GM15510 (cell line): ENCODE results near the gene DPPA2.

Experiments
- POLR2A ChIP-seq: IDR thresholded peaks from 3 replicates; pipeline ENCODE4 v1.6.1; 2011; ENCODE audit warnings: borderline replicate concordance; ENCODE audit not compliant: insufficient read length; ENCODE audit errors: extremely low read depth

Gene DPPA2

DNA sequence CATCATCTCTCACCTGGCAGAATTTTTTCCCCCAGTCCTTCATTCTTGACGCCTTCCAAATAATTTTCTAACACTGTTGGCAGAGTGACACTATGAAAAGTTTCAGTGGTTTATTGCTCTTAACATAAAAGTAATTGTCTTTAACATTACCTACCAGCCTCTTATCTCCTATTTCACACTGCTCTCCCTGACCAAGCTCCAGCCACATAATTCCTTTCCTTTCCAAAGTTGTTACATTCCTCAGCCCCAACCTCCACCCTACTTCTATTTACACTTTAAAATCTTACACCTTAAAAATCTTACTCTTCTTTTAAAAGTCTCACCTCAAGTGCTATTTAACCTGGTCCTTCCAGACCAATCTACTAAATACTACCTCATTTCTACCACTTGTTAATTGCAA, 18.3 kb upstream of the DPPA2 start:
- TF ChIP-seq POLR2A: no peak

DNA sequence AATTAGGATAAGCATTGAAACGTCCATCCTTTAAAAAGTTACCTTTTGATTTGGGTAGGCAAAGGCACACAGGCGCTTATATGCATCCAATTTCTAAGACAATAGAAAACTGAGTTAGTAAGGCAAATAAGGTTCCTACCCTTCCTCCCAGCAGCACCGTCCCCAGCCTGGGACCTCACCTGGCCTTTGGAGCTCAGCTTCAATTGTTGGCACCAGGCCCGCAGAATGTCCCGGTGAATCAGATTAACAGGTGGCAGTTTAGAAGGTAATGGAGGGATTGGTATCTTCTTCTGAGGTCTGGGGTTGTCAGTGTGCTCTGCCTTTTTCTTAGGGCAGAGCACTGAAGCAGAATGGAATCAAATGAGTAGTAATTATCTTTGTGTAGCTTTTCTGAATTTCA, 15.4 kb upstream of the DPPA2 start:
- TF ChIP-seq POLR2A: no peak

DNA sequence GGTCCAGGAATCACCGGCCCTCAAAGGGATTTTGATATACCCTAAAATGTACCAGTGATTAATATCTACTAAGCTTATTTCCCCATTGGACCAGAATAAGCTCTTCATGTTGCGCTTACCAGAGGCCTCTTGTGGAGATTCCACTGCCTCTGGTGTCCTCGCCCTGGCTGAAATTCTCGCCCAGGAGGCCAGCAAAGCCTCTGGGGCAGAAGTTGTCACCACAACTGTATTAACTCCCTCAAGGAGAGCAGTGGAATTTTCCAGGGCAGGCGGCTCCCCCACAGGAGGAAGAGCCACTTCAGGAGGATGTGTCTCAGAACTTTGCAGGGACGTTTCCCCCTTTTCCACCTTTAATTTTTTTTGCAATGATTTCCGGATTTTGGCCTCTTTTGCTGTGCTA, 14.1 kb upstream of the DPPA2 start:
- no peak for TF ChIP-seq POLR2A

DNA sequence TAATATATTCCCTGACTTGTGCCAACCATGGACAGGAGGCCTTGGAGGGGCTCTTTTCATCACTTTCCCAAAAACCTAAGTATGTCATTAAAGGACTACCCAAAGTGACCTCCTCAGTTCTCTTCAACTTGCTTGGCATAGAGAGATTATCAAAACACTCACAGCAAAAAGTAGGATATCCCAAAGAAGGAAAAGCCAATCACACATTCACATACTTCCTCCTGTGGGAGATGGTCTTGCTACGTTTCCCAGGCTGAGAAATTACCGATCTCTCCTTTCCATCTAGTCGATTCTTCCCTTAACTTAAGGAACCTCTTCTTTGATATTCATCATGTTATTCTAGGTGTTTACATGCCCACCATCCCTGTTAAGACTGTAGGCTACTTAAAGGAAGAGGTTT, 11.9 kb upstream of the DPPA2 start:
- TF ChIP-seq POLR2A: no peak

DNA sequence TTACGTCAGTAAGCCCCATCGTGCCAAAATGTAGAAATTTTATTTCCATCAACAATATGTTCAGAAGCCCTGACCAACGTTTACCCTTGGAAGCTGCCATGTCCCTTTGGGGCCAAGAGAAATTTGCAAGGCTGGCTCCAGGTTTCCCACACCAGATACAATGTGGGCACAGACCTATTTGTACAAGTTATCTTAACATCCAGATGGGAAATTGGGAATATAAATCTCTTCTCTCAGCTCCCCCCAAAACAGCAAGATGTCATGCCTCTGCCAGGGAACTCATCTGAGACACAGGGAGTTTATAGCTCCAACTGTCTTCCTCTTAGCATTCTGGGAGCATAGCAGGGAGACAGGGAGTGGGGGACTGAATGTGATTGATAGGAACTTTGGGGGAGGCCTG, 9.3 kb upstream of the DPPA2 start:
- TF ChIP-seq POLR2A: no peak

DNA sequence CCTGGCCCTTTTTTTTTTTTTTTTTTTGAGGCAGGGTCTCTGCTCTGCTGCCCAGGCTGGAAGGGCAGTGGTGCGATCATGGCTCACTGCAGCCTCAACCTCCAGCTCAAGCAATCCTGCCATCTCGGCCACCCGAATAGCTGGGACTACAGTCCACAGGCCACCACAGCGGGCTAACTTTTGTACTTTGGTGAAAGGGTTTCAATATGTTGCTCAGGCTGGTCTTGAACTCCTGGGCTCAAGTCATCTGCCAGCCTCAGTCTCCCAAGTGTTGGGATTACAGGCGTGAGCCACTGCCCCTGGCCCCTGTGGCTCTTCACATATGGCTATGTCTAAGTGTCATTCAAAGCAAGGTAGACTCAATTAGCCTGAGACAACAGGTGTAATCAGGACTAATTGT, 8.8 kb upstream of the DPPA2 start:
- no peak for TF ChIP-seq POLR2A

DNA sequence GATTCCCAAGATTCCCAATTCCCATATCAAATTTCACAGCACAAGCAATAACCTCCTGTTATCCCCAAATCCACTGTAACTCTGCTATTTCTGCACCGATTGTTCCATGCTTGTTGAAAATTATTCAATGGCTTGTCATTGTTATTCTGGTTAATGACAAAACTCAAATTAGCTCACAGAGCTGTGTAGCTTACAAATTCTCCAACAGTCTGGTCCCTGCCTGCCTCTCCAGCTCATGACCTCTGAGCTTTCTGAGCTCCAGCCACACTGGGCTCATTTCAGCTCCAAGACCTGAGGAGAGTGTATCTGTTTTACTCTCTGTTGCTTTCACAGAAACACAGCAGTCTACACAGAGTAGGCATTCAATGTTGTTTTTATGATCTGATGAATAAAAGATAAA, 3.3 kb downstream of the DPPA2 start:
- no peak for TF ChIP-seq POLR2A

DNA sequence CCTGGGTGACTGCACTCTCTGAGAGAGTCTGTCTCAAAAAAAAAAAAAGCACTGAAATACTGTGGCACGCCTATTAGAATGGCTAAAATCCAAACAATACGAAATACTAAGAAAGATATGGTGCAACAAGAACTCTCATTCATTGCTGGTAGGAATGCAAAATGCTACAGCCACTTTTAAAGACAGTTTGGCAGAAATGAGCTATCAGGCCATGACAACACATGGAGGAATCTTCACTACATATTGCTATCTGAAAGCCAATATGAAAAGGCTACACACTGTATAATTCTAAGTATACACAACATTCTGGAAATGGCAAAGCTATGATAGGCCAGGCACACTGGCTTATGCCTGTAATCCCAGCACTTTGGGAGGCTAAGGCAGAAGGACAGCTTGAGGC, 18.8 kb downstream of the DPPA2 start:
- TF ChIP-seq POLR2A: no peak

DNA sequence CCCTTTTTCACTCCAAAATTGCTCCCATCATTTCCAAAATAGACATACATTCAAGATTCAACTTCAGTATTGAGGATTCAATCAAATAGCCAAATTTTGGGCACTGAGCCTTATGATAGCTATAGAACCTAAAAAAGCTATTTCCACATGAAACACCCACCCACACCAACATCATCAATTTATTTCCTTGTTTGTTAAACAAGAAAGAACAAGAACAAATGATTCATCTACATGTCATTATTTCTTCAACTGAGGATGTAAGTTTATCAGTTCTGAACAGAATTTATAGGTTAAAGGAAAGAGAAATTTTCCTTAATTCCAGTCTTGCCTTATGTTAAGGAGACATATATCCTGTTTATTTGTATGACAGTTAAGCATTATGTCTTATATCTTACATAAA, 32.2 kb downstream of the DPPA2 start:
- no peak for TF ChIP-seq POLR2A

DNA sequence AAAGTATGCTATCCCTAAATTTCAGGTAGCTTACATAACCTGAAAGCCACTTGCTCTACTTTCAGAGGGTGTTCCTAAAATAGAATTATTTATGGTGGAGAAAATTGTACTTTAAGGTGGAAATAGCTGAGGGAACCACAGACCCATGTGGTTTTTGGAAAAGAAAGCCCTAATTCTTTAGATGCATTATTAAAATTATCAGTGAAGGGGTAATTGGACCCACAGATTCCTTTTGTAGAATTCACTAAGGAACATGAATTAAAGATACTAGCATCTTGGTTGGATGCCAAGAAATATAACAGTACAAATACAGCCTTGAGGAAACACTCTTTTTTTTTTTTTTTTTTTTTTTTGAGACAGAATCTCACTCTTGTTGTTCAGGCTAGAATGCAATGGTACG, 37.8 kb downstream of the DPPA2 start:
- TF ChIP-seq POLR2A: no peak

DNA sequence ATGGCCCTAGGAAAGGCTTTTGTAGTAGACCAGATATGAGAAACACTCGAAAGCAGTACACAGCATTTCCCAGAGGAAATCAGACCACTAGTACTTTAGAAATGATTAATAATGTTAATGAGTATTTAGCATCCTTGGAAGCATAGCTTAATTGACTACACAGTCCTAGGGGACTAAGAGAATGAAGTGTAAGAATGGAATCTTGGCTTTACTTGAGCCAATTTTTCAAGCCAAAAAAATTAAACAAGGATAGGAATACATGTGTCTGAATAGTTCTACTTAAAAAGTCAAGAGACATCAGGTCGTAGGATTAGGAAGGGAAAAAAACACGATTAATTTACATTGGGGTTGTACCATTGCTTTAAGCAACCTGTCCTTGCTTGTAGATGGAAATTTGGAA, 38.2 kb downstream of the DPPA2 start:
- TF ChIP-seq POLR2A: no peak

DNA sequence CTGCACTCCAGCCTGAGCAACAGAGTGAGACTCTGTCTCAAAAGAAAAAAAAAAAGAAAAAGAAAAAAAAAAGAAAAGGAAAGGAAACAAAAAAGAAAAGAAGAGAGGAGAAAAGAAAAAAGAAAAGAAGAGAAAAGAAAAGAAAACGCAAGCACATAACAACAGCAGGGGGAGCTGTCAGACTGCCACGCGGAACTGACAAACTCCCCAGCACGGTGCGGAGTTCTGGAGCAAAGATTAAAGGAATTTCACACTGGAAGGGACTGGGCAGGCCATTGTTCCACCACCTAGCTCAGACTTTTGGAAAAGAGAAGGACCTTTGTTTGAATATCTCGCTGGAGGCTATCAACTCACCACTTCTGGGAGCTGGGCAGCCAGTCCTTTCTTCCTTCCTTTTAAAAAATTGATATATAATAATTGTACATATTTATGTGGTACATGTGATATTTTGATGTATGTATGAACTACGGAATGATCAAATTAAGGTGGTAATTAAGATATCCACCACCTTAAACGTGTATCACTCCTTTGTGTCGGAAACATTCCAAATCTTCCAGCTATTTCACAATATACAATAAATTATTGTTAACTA, 40.5 kb downstream of the DPPA2 start:
- TF ChIP-seq POLR2A: no peak

DNA sequence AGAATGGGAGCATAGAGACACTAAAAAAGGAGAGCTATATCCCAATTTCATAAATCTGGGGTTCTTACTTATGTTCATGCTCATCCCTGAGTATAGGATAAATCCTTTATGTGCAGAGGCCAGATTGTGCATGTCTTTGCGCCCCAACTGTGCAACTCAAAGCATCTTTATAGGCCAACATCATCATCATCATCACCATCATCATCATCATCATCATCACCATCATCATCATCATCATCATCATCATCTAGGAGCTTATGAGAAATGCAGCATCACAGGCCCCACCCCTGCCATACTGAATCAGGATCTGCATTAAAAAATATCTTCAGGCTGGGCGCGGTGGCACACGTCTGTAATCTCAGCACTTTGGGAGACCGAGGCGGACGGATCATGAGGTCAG, 45.5 kb downstream of the DPPA2 start:
- TF ChIP-seq POLR2A: no peak

DNA sequence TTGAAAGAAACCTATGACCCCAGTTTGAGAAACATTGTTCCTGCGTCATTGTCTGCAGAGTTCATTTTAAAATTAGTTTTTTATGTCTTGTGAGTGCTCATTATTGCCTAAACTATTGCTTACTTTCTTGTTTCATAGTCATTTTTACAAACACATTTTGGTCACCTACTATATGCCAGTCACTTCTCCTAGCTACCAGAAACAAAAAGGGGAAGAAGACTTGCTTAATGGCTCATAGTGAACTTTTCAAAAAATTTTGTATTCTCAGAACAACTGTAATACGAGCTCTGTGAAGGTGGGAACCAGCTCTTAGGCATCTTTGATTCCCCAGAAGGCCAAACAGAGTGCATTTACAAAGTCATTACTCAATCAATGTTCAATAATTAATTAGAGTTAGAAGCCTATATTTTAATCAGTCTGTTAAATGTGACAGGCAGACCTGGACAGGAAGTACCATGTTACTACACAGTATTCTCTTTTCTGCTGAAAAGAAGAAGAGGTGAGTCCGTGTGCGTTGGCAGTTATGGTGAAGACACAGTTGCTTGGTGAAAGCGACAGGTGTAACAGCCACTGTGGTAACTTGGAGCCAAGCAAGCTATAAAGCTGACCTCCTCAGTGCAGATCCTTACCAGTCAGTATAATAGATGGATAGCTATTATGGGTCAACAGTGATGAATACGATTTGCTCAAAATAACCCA, 46.6 kb downstream of the DPPA2 start:
- no peak for TF ChIP-seq POLR2A

DNA sequence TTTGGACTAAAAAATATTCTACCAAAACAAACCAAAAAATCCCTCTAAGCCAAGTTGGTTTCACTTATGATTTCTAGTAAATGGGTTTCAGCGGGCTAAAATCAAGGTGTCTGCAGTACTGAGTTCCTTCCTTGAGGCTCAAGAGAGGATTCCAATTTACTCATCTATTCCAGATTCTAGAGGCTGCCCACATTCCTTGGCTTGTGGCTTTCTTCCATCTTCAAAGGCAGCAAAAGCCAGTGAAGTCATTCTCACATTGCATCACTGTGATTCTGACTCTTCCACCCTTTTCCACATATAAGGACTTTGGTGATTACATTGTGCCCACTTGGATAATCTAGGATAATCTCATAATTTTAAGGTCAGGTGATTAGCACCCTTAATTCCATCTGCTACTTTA, 48.1 kb downstream of the DPPA2 start:
- no peak for TF ChIP-seq POLR2A

DNA sequence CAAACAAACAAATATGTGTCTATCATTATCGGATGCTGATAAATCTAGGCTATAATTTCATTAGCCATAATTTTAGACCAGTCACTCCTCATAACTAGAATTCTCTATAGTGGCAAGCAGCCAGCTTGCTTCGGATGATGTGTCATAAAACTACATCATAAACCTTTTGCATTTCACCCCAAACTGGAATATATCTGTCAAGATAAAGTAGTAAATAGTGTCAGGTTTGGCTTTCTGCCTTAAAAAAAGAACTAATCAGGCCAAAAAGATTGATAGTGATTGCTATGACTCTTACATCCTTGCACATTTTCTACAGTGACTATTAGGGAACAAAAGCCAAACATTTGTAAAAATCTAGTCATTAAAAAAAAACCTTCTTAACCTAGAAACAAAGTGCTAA, 51.0 kb downstream of the DPPA2 start:
- TF ChIP-seq POLR2A: no peak

DNA sequence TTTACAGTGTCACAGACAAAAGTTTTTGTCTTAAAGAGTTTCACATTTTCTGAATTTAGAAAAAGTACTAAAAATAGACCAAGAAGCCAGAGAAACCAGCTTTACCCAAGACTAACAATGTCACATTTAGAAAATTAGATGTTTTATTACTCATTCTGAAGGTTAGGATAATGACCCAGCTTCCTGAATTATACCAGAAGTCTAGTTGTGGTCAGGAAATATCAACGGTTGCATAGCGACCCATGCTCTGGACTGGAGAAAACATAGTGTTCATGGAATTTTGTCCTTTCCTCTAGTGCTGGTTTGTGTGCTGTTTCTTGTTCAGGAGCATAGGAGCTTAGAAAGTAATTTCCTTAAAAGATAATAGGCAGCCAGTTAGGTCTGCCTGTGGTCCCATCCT, 59.0 kb downstream of the DPPA2 start:
- no peak for TF ChIP-seq POLR2A

DNA sequence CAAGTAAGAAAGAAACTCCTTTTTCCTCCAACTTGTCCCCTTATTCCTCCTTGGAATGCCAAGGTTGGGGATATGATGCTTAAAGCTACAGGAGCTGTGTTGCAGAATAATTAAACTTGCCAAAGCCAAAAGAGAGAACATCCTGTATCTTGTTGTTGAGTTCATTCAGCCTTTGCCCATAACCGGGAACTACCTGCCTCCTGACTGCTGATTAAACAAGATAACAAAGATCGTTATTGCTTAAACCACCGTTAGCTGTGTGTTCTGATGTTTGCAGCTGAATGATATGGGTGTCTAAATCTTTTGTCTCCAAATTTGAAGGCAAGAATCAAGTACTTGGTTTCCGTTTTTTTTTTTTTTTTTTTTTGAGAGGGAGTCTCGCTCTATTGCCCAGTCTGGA, 61.5 kb downstream of the DPPA2 start:
- no peak for TF ChIP-seq POLR2A

DNA sequence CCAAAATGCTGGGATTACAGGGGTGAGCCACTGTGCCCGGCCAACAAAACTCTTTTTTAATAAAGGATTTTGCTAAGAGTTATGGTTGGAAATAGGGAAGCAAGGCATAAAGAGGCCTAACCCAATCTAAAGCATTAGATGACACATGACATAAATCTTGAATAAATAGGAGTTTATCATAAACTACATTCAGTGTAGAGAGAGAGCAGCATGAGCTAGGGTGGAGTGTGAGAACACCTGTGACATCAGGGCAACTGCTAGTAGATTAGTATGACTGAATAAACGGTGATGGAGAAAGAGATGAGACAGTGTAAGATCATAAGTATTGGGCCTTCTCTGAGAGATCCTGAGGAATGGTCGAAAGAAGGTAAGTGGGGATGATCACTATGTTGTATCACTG, 63.7 kb downstream of the DPPA2 start:
- TF ChIP-seq POLR2A: no peak
